ENCODE data around the gene TPO.

GRCh38 chr2:1477196-1478040 is 64.2 kb downstream of the TPO start:
- TF ChIP-seq CTCF (IDR thresholded peaks at IDR 0.05) (no peak), EZH2 (IDR thresholded peaks at IDR 0.05) (no peak)
